GM19193 (cell line): ENCODE measurements around the gene CRTC1.

Source experiments
- POLR2A ChIP-seq: IDR thresholded peaks from 4 replicates; pipeline ENCODE4 v1.6.1; 2011; ENCODE audit not compliant: insufficient read depth, insufficient read length; ENCODE audit errors: extremely low read depth

Gene CRTC1

GRCh38 chr19:18776736-18777135, 93.3 kb downstream of the CRTC1 start:
- TF ChIP-seq POLR2A: no peak

DNA sequence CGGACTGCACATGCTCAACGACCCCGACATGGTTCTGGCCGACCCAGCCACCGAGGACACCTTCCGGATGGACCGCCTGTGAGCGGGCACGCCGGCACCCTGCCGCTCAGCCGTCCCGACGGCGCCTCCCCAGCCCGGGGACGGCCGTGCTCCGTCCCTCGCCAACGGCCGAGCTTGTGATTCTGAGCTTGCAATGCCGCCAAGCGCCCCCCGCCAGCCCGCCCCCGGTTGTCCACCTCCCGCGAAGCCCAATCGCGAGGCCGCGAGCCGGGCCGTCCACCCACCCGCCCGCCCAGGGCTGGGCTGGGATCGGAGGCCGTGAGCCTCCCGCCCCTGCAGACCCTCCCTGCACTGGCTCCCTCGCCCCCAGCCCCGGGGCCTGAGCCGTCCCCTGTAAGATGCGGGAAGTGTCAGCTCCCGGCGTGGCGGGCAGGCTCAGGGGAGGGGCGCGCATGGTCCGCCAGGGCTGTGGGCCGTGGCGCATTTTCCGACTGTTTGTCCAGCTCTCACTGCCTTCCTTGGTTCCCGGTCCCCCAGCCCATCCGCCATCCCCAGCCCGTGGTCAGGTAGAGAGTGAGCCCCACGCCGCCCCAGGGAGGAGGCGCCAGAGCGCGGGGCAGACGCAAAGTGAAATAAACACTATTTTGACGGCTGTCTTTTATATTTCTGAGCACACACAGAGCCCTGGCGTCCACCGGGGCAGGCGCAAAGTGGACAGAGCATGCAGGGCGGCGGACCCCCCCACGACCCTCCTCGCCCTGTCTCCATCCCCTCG, 94.0 kb downstream of the CRTC1 start:
- TF ChIP-seq POLR2A: no peak

GRCh38 chr19:18778076-18778389, 94.6 kb downstream of the CRTC1 start:
- no peak for TF ChIP-seq POLR2A

- no peak for TF ChIP-seq POLR2A
Observed at GRCh38 chr19:18778826-18779495, 95.5 kb downstream of the CRTC1 start.

DNA sequence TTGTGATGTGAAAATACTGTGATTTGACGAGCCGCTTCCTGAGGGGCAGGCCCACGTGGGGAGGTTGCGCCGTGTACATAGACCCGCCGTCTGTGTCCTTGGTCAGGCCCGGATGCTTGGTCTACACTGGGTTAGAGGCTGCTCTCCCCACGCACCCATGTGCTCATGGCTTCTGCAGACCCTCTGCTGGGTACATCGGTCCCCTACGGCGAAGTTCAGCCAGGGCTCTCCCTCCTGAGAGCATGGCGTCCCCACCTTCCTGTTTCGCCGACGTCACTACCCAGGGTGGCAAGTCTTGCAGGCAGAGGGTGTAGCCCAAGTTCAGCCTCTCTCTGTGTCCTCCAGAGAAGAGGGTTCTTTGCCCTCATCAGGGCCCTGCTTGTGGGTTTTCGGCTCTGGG, 96.6 kb downstream of the CRTC1 start:
- TF ChIP-seq POLR2A: no peak

DNA sequence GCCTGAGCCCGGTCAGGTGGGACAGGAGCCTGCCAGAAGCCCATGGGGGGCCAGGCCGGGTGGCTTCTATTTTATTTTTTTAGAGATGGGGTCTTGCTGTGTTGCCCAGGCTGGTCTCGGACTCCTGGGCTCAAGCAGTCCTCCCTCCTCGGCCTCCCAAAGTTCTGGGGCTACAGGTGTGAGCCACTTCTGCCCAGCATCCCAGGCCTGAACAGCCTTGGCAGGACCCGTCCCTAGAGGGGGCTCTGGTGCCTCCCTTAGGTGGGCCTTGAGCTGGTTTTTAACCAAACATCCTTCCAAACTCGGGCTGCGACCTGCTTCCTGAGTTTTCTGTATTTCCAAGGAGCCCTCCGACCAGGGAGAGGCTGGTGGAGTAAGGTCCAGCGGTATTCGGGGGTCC, 97.2 kb downstream of the CRTC1 start:
- TF ChIP-seq POLR2A: no peak

DNA sequence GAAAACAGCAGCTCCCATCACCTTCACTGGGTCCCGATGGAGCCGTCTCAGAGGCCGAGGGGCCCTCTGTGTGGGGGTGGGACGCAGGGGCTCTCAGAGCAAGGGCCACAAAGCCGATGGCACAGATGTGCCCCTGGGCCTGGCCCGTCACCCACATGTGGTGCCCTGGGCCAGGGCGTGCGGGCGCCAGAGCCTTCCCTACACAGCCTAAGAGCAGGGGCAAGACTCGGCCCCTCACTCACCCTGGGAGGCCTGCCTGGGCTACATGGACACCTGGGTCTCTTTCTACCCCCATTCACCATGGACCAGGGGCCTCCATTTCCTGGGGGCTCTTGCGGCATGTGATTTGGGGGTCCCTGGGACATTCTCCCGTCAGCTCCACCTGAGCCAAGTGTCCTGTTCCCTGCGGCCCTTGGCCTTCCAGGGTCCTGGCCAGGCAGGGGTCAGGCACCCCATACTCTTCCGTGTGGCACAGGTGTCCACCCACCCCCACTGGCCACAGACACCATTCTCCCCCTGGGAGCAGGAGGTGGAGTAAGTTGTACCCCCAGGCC, 97.6 kb downstream of the CRTC1 start:
- no peak for TF ChIP-seq POLR2A

GRCh38 chr19:18781885-18782527, 98.5 kb downstream of the CRTC1 start:
- TF ChIP-seq POLR2A: no peak

DNA sequence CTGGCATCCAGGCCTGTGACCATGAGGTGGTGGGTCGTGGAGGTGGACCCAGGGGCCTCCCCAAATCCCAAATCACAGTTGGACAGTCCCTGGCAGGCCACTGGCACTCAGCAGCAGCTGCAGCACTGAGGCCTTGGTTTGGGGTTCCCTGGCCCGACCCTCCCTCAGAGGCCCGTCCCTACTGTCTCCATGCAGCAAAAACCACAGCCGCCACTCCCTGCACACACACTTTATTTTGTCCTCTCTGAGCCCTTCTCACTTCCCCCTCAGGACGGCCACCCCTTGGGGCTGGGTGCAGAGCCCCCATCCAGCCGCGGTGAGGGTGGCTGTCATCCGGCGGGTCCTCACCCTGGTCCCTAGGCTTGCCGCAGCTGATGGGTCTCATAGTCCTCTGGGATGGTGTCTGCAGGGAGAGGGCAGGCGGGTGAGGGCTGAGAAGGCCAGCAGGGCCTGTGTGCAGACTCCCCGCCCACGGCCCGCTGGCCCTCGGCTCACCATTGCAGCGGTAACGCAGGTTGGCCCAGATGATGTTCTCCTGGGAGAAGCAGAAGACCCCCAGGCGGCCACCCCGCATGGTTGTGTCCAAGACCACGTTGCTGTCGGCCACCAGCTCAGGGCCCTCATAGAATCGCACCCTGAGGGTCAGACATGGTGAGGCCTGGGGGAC, 99.2 kb downstream of the CRTC1 start:
- TF ChIP-seq POLR2A: no peak

- no peak for TF ChIP-seq POLR2A
Observed at GRCh38 chr19:18783958-18784785, 100.7 kb downstream of the CRTC1 start.

- TF ChIP-seq POLR2A: no peak
Observed at GRCh38 chr19:18784786-18785120, 101.3 kb downstream of the CRTC1 start.

- TF ChIP-seq POLR2A: no peak
Observed at GRCh38 chr19:18785179-18786124, 102.0 kb downstream of the CRTC1 start.

GRCh38 chr19:18788529-18789421, 105.3 kb downstream of the CRTC1 start:
- no peak for TF ChIP-seq POLR2A

DNA sequence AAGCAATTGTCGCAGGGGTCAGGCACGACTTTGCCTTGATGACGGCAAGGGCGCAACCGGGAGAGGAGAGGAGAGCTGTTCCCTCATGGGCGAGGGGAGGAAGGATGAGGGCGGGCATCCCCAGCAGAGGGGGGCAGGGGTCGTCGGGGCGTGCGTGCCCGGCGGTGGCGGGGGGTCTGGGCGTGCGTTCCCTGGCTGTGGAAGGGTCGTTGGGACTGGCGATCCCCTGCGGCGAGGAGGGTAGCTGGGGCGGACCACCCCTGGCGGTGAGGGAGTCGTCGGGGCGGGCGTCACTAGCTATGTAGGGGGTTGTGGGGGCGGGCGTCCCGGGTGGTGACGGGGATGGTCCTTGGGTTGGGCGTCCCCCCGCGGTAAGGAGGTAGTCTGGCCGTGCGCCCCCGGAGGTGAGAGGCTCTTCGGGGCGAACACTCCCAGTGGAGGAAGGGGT, 106.0 kb downstream of the CRTC1 start:
- TF ChIP-seq POLR2A: no peak
